BLaER1 (cell line): ENCODE data around the gene ZFP57.

Experiments
- H3K27ac ChIP-seq: shearing (Covaris generic); formaldehyde crosslinking; 2 replicates; pipeline ENCODE4 v1.8.1; 2022
- H3K27me3 ChIP-seq: shearing (Covaris generic); formaldehyde crosslinking; 2 replicates; pipeline ENCODE4 v1.8.1; 2022
- H3K36me3 ChIP-seq: shearing (Covaris generic); formaldehyde crosslinking; 2 replicates; pipeline ENCODE4 v1.8.1; 2022
- H3K4me1 ChIP-seq: shearing (Covaris generic); formaldehyde crosslinking; 2 replicates; pipeline ENCODE4 v1.8.1; 2022
- H3K4me2 ChIP-seq: shearing (Covaris generic); formaldehyde crosslinking; 2 replicates; pipeline ENCODE4 v1.8.1; 2022
- H3K4me3 ChIP-seq: shearing (Covaris generic); formaldehyde crosslinking; 2 replicates; pipeline ENCODE4 v1.8.1; 2022
- H3K9ac ChIP-seq: shearing (Covaris generic); formaldehyde crosslinking; 2 replicates; pipeline ENCODE4 v1.8.1; 2022
- H3K9me3 ChIP-seq: shearing (Covaris generic); formaldehyde crosslinking; 2 replicates; pipeline ENCODE4 v1.8.1; 2022
- H4K20me1 ChIP-seq: shearing (Covaris generic); formaldehyde crosslinking; 2 replicates; pipeline ENCODE4 v1.8.1; 2022
- Cebpa-rat ChIP-seq: shearing (Covaris generic); IDR thresholded peaks from 2 replicates; pipeline ENCODE4 v1.8.1; 2022

Gene ZFP57

GRCh38 chr6:29696147-29697125 lies 15.5 kb upstream of the ZFP57 start:
- TF ChIP-seq Cebpa-rat, result no peak
- H3K27ac ChIP-seq, result no peak overlapping the region
- H3K9ac ChIP-seq, result no peak overlapping the region
- peaks cover 13% of the 10 kb centered on the region for H3K9me3 ChIP-seq
- no peaks in the 10 kb centered on the region for H3K36me3 ChIP-seq
- no peak overlapping the region for H3K4me2 ChIP-seq
- no peaks in the 10 kb centered on the region for H3K4me1 ChIP-seq
- no peak overlapping the region for H3K4me3 ChIP-seq
- no peaks in the 10 kb centered on the region for H4K20me1 ChIP-seq
- no peaks in the 10 kb centered on the region for H3K27me3 ChIP-seq

GRCh38 chr6:29694637-29695036 lies 13.7 kb upstream of the ZFP57 start:
- Histone ChIP-seq H4K20me1 (no peaks in the 10 kb centered on the region), H3K9ac (no peak overlapping the region), H3K4me3 (no peak overlapping the region), H3K36me3 (no peaks in the 10 kb centered on the region), H3K9me3 (peaks cover 13% of the 10 kb centered on the region), H3K4me1 (no peaks in the 10 kb centered on the region), H3K4me2 (no peak overlapping the region), H3K27me3 (no peaks in the 10 kb centered on the region), H3K27ac (no peak overlapping the region)
- no peak for TF ChIP-seq Cebpa-rat

GRCh38 chr6:29685718-29686326 lies 4.9 kb upstream of the ZFP57 start:
- Histone ChIP-seq H4K20me1 (no peaks in the 10 kb centered on the region), H3K27me3 (no peaks in the 10 kb centered on the region), H3K4me3 (no peak overlapping the region), H3K9ac (no peak overlapping the region), H3K4me2 (no peak overlapping the region), H3K4me1 (no peaks in the 10 kb centered on the region), H3K36me3 (no peaks in the 10 kb centered on the region), H3K9me3 (peaks cover 2% of the 10 kb centered on the region; the same call in 1 of the 2 replicates), H3K27ac (no peak overlapping the region)
- TF ChIP-seq Cebpa-rat, result no peak

GRCh38 chr6:29681811-29682210 lies 859 bp upstream of the ZFP57 start:
- H3K4me2 ChIP-seq, result no peak overlapping the region
- peaks cover 10% of the 10 kb centered on the region; the same call in 1 of the 2 replicates for H3K9me3 ChIP-seq
- no peak for TF ChIP-seq Cebpa-rat
- H3K36me3 ChIP-seq, result no peaks in the 10 kb centered on the region
- H3K27me3 ChIP-seq, result no peaks in the 10 kb centered on the region
- peaks cover 6% of the 10 kb centered on the region for H3K4me1 ChIP-seq
- no peak overlapping the region for H3K4me3 ChIP-seq
- no peaks in the 10 kb centered on the region for H4K20me1 ChIP-seq
- H3K27ac ChIP-seq, result no peak overlapping the region
- no peak overlapping the region for H3K9ac ChIP-seq

- no peak overlapping the region for H3K9ac ChIP-seq
- peaks cover 10% of the 10 kb centered on the region; the same call in 1 of the 2 replicates for H3K9me3 ChIP-seq
- H3K27ac ChIP-seq, result no peak overlapping the region
- no peak for TF ChIP-seq Cebpa-rat
- no peaks in the 10 kb centered on the region for H3K27me3 ChIP-seq
- no peak overlapping the region for H3K4me2 ChIP-seq
- H3K4me1 ChIP-seq, result peaks cover 10% of the 10 kb centered on the region
- H3K4me3 ChIP-seq, result no peak overlapping the region
- no peaks in the 10 kb centered on the region for H4K20me1 ChIP-seq
- H3K36me3 ChIP-seq, result no peaks in the 10 kb centered on the region
These were observed 536 bp downstream of the ZFP57 start for GRCh38 chr6:29680416-29680815.

- H3K4me2 ChIP-seq, result no peak overlapping the region
- peaks cover 10% of the 10 kb centered on the region for H3K4me1 ChIP-seq
- no peaks in the 10 kb centered on the region for H3K36me3 ChIP-seq
- no peak overlapping the region for H3K4me3 ChIP-seq
- no peaks in the 10 kb centered on the region for H3K27me3 ChIP-seq
- TF ChIP-seq Cebpa-rat, result no peak
- peaks cover 10% of the 10 kb centered on the region; the same call in 1 of the 2 replicates for H3K9me3 ChIP-seq
- no peak overlapping the region for H3K27ac ChIP-seq
- H3K9ac ChIP-seq, result no peak overlapping the region
- H4K20me1 ChIP-seq, result no peaks in the 10 kb centered on the region
These were observed 990 bp downstream of the ZFP57 start for GRCh38 chr6:29679962-29680361.

GRCh38 chr6:29678114-29678513 lies 2.8 kb downstream of the ZFP57 start:
- peaks cover 10% of the 10 kb centered on the region for H3K4me1 ChIP-seq
- H3K4me2 ChIP-seq, result no peak overlapping the region
- H3K27ac ChIP-seq, result no peak overlapping the region
- no peak overlapping the region for H3K9ac ChIP-seq
- H3K27me3 ChIP-seq, result no peaks in the 10 kb centered on the region
- no peak for TF ChIP-seq Cebpa-rat
- no peaks in the 10 kb centered on the region for H3K36me3 ChIP-seq
- no peak overlapping the region for H3K4me3 ChIP-seq
- H4K20me1 ChIP-seq, result no peaks in the 10 kb centered on the region
- H3K9me3 ChIP-seq, result peaks cover 10% of the 10 kb centered on the region; the same call in 1 of the 2 replicates

GRCh38 chr6:29676981-29677601 lies 3.9 kb downstream of the ZFP57 start:
- Histone ChIP-seq H3K9me3 (peaks cover 10% of the 10 kb centered on the region; the same call in 1 of the 2 replicates), H4K20me1 (no peaks in the 10 kb centered on the region), H3K4me2 (peak overlapping the region; percentile 13; the same call in 1 of the 2 replicates), H3K4me3 (no peak overlapping the region), H3K36me3 (no peaks in the 10 kb centered on the region), H3K27me3 (no peaks in the 10 kb centered on the region), H3K9ac (no peak overlapping the region), H3K27ac (0 out of 2 replicates have a peak overlapping the region, but pooled peaks have one; percentile 12), H3K4me1 (peaks cover 10% of the 10 kb centered on the region)
- no peak for TF ChIP-seq Cebpa-rat

GRCh38 chr6:29675561-29675960 lies 5.4 kb downstream of the ZFP57 start:
- Histone ChIP-seq H3K36me3 (no peaks in the 10 kb centered on the region), H3K4me3 (no peak overlapping the region), H3K27ac (no peak overlapping the region), H3K9ac (no peak overlapping the region), H4K20me1 (no peaks in the 10 kb centered on the region), H3K4me2 (no peak overlapping the region), H3K9me3 (peaks cover 6% of the 10 kb centered on the region; the same call in 1 of the 2 replicates), H3K4me1 (peaks cover 10% of the 10 kb centered on the region), H3K27me3 (no peaks in the 10 kb centered on the region)
- no peak for TF ChIP-seq Cebpa-rat
